ENCODE measurements around the gene SLC7A11. TPM values are rescaled to one million over a fixed set of nuclear protein-coding genes. Genes with fewer than 3 reads are reported as not detected.

The SLC7A11 gene
- total and polyA plus RNA-seq, 5 experiments from 2014 or later, result 0.13 to 0.30 TPM; not detected in 3

- H3K36me3 Mint-ChIP-seq, result no peaks in the 10 kb centered on the region
- POLR2A ChIA-PET, result no interaction called here
- no peaks in the 10 kb centered on the region for H3K9me3 Mint-ChIP-seq
- ATAC-seq (no peak), DNase-seq (no peak)
- no peak overlapping the region for H3K27ac Mint-ChIP-seq
- H3K4me1 Mint-ChIP-seq, result peaks cover 0 to 17% (median 0%) of the 10 kb centered on the region in 4 donors
- H3K4me3 Mint-ChIP-seq, result no peak overlapping the region
- peaks cover 0 to 8% (median 0%) of the 10 kb centered on the region in 5 donors for H3K27me3 Mint-ChIP-seq
These were observed 50.0 kb downstream of the SLC7A11 start for GRCh38 chr4:138192113-138192512.

GRCh38 chr4:138190452-138190858 is 51.7 kb downstream of the SLC7A11 start:
- DNase-seq (no peak), ATAC-seq (no peak)
- H3K4me1 Mint-ChIP-seq, result peaks cover 0 to 17% (median 0%) of the 10 kb centered on the region in 4 donors
- no peaks in the 10 kb centered on the region for H3K36me3 Mint-ChIP-seq
- no peak overlapping the region for H3K27ac Mint-ChIP-seq
- H3K4me3 Mint-ChIP-seq, result no peak overlapping the region
- H3K9me3 Mint-ChIP-seq, result no peaks in the 10 kb centered on the region
- peaks cover 0 to 8% (median 0%) of the 10 kb centered on the region in 5 donors for H3K27me3 Mint-ChIP-seq
- POLR2A ChIA-PET, result no interaction called here

GRCh38 chr4:138189206-138189605 is 52.9 kb downstream of the SLC7A11 start:
- POLR2A ChIA-PET, result no interaction called here
- ATAC-seq (no peak), DNase-seq (no peak)
- Mint-ChIP-seq H3K27me3 (peaks cover 0 to 8% (median 0%) of the 10 kb centered on the region in 5 donors), H3K36me3 (no peaks in the 10 kb centered on the region), H3K9me3 (no peaks in the 10 kb centered on the region), H3K4me3 (no peak overlapping the region), H3K4me1 (peaks cover 0 to 17% (median 0%) of the 10 kb centered on the region in 4 donors), H3K27ac (no peak overlapping the region)

- Mint-ChIP-seq H3K36me3 (no peaks in the 10 kb centered on the region), H3K9me3 (no peaks in the 10 kb centered on the region), H3K27me3 (peaks cover 0 to 8% (median 0%) of the 10 kb centered on the region in 5 donors), H3K4me3 (no peak overlapping the region), H3K27ac (no peak overlapping the region), H3K4me1 (peaks cover 0 to 17% (median 0%) of the 10 kb centered on the region in 4 donors)
- ATAC-seq, result no peak
- POLR2A ChIA-PET, result no interaction called here
- no peak for DNase-seq
These were observed 53.6 kb downstream of the SLC7A11 start for GRCh38 chr4:138188406-138189084.

GRCh38 chr4:138185859-138186645 is 56.1 kb downstream of the SLC7A11 start:
- POLR2A ChIA-PET, result no interaction called here
- ATAC-seq (no peak), DNase-seq (no peak)
- Mint-ChIP-seq H3K27ac (no peak overlapping the region), H3K27me3 (peaks cover 0 to 6% (median 1%) of the 10 kb centered on the region in 5 donors), H3K4me3 (no peak overlapping the region), H3K4me1 (peaks cover 0 to 13% (median 0%) of the 10 kb centered on the region in 4 donors), H3K9me3 (peaks cover 0 to 2% (median 0%) of the 10 kb centered on the region in 9 donors), H3K36me3 (no peaks in the 10 kb centered on the region)

GRCh38 chr4:138184886-138185285 is 57.3 kb downstream of the SLC7A11 start:
- Mint-ChIP-seq H3K27me3 (peaks cover 0 to 2% (median 0%) of the 10 kb centered on the region in 5 donors), H3K9me3 (peaks cover 0 to 2% (median 0%) of the 10 kb centered on the region in 9 donors), H3K4me1 (peaks cover 0 to 4% (median 0%) of the 10 kb centered on the region in 4 donors), H3K27ac (no peak overlapping the region), H3K36me3 (no peaks in the 10 kb centered on the region), H3K4me3 (no peak overlapping the region)
- no peak for ATAC-seq
- POLR2A ChIA-PET, result no interaction called here
- no peak for DNase-seq

- no peak overlapping the region for H3K4me3 Mint-ChIP-seq
- no peaks in the 10 kb centered on the region for H3K36me3 Mint-ChIP-seq
- no peaks in the 10 kb centered on the region for H3K4me1 Mint-ChIP-seq
- peaks cover 0 to 2% (median 0%) of the 10 kb centered on the region in 9 donors for H3K9me3 Mint-ChIP-seq
- H3K27me3 Mint-ChIP-seq, result peaks cover 0 to 2% (median 0%) of the 10 kb centered on the region in 5 donors
- ATAC-seq (no peak), DNase-seq (no peak)
- H3K27ac Mint-ChIP-seq, result no peak overlapping the region
- POLR2A ChIA-PET, result no interaction called here
These were observed 59.2 kb downstream of the SLC7A11 start for GRCh38 chr4:138182838-138183426.

GRCh38 chr4:138181287-138181686 is 60.9 kb downstream of the SLC7A11 start:
- H3K27me3 Mint-ChIP-seq, result peaks cover 0 to 2% (median 0%) of the 10 kb centered on the region in 5 donors
- DNase-seq, result no peak
- H3K4me3 Mint-ChIP-seq, result no peak overlapping the region
- H3K9me3 Mint-ChIP-seq, result peaks cover 0 to 2% (median 0%) of the 10 kb centered on the region in 9 donors
- POLR2A ChIA-PET, result no interaction called here
- H3K4me1 Mint-ChIP-seq, result no peaks in the 10 kb centered on the region
- H3K27ac Mint-ChIP-seq, result no peak overlapping the region
- ATAC-seq, result no peak
- H3K36me3 Mint-ChIP-seq, result no peaks in the 10 kb centered on the region

- ATAC-seq (no peak), DNase-seq (no peak)
- Mint-ChIP-seq H3K36me3 (no peaks in the 10 kb centered on the region), H3K4me1 (peaks cover 0 to 2% (median 0%) of the 10 kb centered on the region in 4 donors), H3K4me3 (no peak overlapping the region), H3K9me3 (peaks cover 0 to 2% (median 0%) of the 10 kb centered on the region in 9 donors), H3K27ac (no peak overlapping the region), H3K27me3 (peaks cover 0 to 3% (median 0%) of the 10 kb centered on the region in 5 donors)
- POLR2A ChIA-PET, result no interaction called here
These were observed 63.6 kb downstream of the SLC7A11 start for GRCh38 chr4:138178566-138178965.

GRCh38 chr4:138177278-138177968 is 64.7 kb downstream of the SLC7A11 start:
- no peak for DNase-seq
- no peak overlapping the region for H3K27ac Mint-ChIP-seq
- H3K4me3 Mint-ChIP-seq, result no peak overlapping the region
- no peaks in the 10 kb centered on the region for H3K36me3 Mint-ChIP-seq
- H3K9me3 Mint-ChIP-seq, result peaks cover 0 to 2% (median 0%) of the 10 kb centered on the region in 9 donors
- H3K27me3 Mint-ChIP-seq, result peaks cover 0 to 2% (median 0%) of the 10 kb centered on the region in 5 donors
- peaks cover 0 to 2% (median 0%) of the 10 kb centered on the region in 4 donors for H3K4me1 Mint-ChIP-seq
- no peak for ATAC-seq
- POLR2A ChIA-PET, result no interaction called here

GRCh38 chr4:138174981-138175794 is 67.0 kb downstream of the SLC7A11 start:
- peaks cover 0 to 2% (median 0%) of the 10 kb centered on the region in 5 donors for H3K27me3 Mint-ChIP-seq
- ATAC-seq (no peak), DNase-seq (no peak)
- no peaks in the 10 kb centered on the region for H3K36me3 Mint-ChIP-seq
- H3K4me3 Mint-ChIP-seq, result no peak overlapping the region
- no peaks in the 10 kb centered on the region for H3K9me3 Mint-ChIP-seq
- H3K27ac Mint-ChIP-seq, result no peak overlapping the region
- peaks cover 0 to 2% (median 0%) of the 10 kb centered on the region in 4 donors for H3K4me1 Mint-ChIP-seq
- POLR2A ChIA-PET, result no interaction called here

GRCh38 chr4:138164208-138164607 is 77.9 kb downstream of the SLC7A11 start:
- no peak for ATAC-seq
- Mint-ChIP-seq H3K9me3 (no peaks in the 10 kb centered on the region), H3K27me3 (peaks cover 0 to 3% (median 0%) of the 10 kb centered on the region in 5 donors), H3K36me3 (no peaks in the 10 kb centered on the region), H3K4me1 (no peaks in the 10 kb centered on the region), H3K27ac (no peak overlapping the region), H3K4me3 (no peak overlapping the region)
- POLR2A ChIA-PET, result no interaction called here
- no peak for DNase-seq

Measured in naive thymus-derived CD8-positive, alpha-beta T cell (primary cell).